GM18505 (cell line): ENCODE results near the gene DPF1.

ENCODE experiments used
- ATAC-seq: cut with Tn5 transposase; IDR thresholded peaks from one replicate; pipeline ENCODE4 v1.9.1; 2021; ENCODE audit not compliant: unreplicated experiment
- POLR2A ChIP-seq: IDR thresholded peaks from 4 replicates; pipeline ENCODE4 v1.6.1; 2011; ENCODE audit warnings: borderline replicate concordance; ENCODE audit not compliant: insufficient read depth, insufficient read length; ENCODE audit errors: extremely low read depth

DPF1 gene

DNA sequence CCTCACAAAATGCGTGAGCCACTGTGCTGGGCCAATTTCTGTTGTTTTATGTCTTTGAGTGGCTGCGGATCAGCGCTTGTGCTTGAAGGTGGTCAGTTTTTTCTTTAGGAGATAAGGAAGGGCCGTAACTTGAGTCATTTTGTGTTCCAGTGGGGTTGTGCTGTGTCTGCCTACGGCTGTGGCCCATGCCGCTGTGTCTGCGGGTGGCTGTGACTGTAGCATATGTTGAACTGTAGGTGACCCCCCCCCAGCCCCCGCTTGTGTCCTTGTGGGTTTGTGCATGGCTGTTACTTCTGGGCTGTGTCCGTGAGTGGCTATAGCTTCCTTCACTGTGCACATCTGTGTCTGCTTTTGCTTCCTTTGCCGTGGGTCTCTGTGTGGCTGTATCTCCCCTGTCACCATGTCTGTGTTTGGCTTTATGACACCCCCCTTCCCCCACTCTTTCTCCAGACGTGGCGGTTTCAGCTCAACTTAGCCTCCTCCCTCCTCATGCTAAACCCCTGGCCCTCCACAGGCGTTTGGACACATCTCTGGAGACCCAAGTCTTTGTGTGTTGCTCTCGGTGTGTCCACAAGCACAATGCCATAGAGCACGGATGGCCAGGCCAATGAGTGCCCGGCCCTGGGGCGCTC lies 31.5 kb upstream of the DPF1 start:
- ATAC-seq, result no peak
- no peak for TF ChIP-seq POLR2A

DNA sequence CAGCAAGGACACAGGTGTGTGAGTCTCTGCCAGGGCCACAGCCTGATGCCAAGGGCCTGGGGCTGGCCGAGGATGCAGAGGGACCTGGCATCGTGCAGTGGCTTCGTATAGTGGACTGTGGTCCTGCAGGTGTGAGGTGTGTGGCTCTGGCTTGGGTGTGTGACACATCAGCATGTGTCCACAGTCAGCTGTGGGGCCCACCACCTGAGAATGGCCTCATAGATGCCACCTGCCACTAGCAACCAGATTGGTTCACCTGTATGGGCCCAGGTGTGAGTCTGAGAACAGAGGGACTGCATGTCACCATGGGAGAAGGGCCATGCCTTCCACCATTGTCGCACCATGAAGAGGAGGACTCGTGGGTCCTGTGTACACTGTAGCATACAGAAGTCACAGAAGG lies 29.8 kb upstream of the DPF1 start:
- TF ChIP-seq POLR2A, result no peak
- no peak for ATAC-seq

- peak; percentile 45 for TF ChIP-seq POLR2A
- no peak for ATAC-seq
These were observed 29.1 kb upstream of the DPF1 start for GRCh38 chr19:38252941-38253691.

- ATAC-seq, result no peak
- no peak for TF ChIP-seq POLR2A
These were observed 28.4 kb upstream of the DPF1 start for GRCh38 chr19:38252385-38252784.

GRCh38 chr19:38251564-38252051 lies 27.6 kb upstream of the DPF1 start:
- ATAC-seq, result no peak
- no peak for TF ChIP-seq POLR2A

- no peak for TF ChIP-seq POLR2A
- no peak for ATAC-seq
These were observed 27.0 kb upstream of the DPF1 start for GRCh38 chr19:38250821-38251563.

DNA sequence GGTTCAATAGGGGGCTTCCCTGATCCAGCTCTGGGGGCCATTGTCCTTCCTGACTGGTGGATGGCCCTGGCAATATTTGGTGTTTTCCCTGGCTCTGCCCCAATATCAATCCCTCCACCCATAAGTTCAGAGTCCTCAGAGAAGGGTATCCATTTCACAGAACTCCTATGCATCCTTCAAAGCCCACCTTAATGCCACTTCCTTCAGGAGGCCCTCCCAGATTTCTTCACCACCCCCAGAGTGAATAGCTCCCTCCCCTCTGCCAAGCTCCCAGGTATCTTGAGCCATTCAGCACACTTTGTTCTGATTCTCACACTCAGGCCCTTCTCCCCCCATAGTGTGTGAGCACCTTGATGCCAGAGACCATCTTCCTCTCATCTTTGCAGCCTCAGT lies 26.4 kb upstream of the DPF1 start:
- TF ChIP-seq POLR2A, result no peak

GRCh38 chr19:38248421-38248820 lies 24.4 kb upstream of the DPF1 start:
- TF ChIP-seq POLR2A, result no peak
- no peak for ATAC-seq

More for the DNA sequence above, 26.4 kb upstream of the DPF1 start:
- no peak for ATAC-seq

DNA sequence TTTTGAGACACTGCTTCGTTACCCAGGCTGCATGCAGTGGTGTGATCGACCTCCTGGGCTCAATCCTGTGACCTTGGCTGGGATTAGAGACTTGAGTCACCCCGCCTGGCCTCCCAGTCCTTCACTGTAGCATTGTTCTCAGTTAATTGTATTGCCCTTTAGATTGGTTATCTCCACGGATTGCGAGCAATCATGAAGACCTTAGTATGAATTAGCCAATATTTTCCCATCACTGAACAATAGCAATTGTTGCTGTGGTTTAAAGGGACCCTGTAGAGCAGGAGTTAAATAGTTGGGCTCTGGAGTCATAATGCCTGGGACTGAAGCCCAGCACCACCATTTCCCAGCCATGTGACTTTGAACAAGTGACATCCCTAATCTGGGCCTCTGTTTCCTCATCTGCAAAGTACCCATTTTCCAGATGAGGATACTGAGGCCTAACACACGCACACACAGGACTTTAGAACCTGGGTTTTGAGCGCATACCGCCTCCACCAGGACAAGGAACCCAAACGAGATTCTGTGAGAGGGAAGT lies 23.8 kb upstream of the DPF1 start:
- no peak for TF ChIP-seq POLR2A
- ATAC-seq, result no peak

- no peak for TF ChIP-seq POLR2A
- ATAC-seq, result no peak
These were observed 23.1 kb upstream of the DPF1 start for GRCh38 chr19:38247126-38247525.

- ATAC-seq, result no peak
- no peak for TF ChIP-seq POLR2A
These were observed 21.9 kb upstream of the DPF1 start for GRCh38 chr19:38245826-38246498.

GRCh38 chr19:38243279-38243673 lies 19.3 kb upstream of the DPF1 start:
- no peak for TF ChIP-seq POLR2A
- ATAC-seq, result no peak

DNA sequence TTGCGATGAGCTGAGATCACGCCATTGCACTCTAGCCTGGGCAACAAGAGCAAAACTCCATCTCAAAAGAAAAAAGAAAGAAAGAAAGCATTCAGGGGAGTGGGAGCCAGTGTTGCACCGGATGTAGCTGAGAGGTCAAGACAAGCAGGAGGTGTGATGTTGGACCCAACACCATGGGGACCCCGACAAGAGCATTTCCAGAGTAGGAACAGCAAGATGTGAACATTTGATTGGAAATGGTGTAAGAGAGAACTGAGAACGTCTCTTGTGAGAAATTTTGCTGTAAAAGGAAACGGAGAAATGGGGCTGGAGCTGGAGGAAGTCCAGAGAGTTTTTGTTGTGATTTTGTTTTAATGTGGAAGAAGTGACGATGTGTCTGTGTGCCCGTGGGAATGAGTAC lies 15.8 kb upstream of the DPF1 start:
- no peak for TF ChIP-seq POLR2A
- no peak for ATAC-seq
